Endothelial cell of umbilical vein (primary cell): ENCODE measurements around the gene TCP11L2.

Source experiments
- EZH2 ChIP-seq: IDR thresholded peaks from 2 replicates; pipeline ENCODE4 v1.6.1; 2012; ENCODE audit warnings: borderline replicate concordance, low read depth, mild to moderate bottlenecking, moderate library complexity, low read length, inconsistent platforms; ENCODE audit not compliant: severe bottlenecking
- JUN ChIP-seq: IDR thresholded peaks from 2 replicates; pipeline ENCODE4 v1.6.1; 2011; ENCODE audit warnings: borderline replicate concordance, low read depth; ENCODE audit not compliant: insufficient read length, insufficient read depth
- MYC ChIP-seq: IDR thresholded peaks from one replicate; pipeline ENCODE4 v1.6.1; 2011; ENCODE audit warnings: mild to moderate bottlenecking, low read depth, low read length
- POLR2A ChIP-seq: IDR thresholded peaks from 2 replicates; pipeline ENCODE4 v1.6.1; 2012; ENCODE audit warnings: low read depth, mild to moderate bottlenecking, control low read depth, low read length
- POLR2AphosphoS5 ChIP-seq: IDR thresholded peaks from 2 replicates; pipeline ENCODE4 v1.6.1; 2012; ENCODE audit warnings: low read depth, mild to moderate bottlenecking, control low read depth, low read length, moderate library complexity; ENCODE audit not compliant: insufficient read depth
- TF ChIP-seq, protein P1 (sequence below), 2 donors: IDR thresholded peaks; 1 replicate in 1 of 2; 2 replicates in 1 of 2; pipeline ENCODE4 v1.5.1; 2011; ENCODE audit warnings: low read length in 2 of 2, mild to moderate bottlenecking in 2 of 2, moderate library complexity in 2 of 2, control low read depth in 1 of 2, inconsistent platforms in 1 of 2, low read depth in 1 of 2; ENCODE audit not compliant: insufficient read depth in 1 of 2; ENCODE audit errors: extremely low read depth in 1 of 2

GRCh38 chr12:106302401-106303201, at the start of gene TCP11L2:
- TF ChIP-seq EZH2 = no peak
- TF ChIP-seq, protein P1, sequence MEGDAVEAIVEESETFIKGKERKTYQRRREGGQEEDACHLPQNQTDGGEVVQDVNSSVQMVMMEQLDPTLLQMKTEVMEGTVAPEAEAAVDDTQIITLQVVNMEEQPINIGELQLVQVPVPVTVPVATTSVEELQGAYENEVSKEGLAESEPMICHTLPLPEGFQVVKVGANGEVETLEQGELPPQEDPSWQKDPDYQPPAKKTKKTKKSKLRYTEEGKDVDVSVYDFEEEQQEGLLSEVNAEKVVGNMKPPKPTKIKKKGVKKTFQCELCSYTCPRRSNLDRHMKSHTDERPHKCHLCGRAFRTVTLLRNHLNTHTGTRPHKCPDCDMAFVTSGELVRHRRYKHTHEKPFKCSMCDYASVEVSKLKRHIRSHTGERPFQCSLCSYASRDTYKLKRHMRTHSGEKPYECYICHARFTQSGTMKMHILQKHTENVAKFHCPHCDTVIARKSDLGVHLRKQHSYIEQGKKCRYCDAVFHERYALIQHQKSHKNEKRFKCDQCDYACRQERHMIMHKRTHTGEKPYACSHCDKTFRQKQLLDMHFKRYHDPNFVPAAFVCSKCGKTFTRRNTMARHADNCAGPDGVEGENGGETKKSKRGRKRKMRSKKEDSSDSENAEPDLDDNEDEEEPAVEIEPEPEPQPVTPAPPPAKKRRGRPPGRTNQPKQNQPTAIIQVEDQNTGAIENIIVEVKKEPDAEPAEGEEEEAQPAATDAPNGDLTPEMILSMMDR (IDR thresholded peaks at IDR 0.05; ENCODE audit: extremely low read depth in 1 of 2, insufficient read depth in 1 of 2, low read depth in 1 of 2, low read length in 2 of 2) = no peak
- TF ChIP-seq MYC = no peak
- TF ChIP-seq POLR2A = no peak
- peak; percentile 49 for TF ChIP-seq POLR2AphosphoS5
- no peak for TF ChIP-seq JUN
